Stomach (tissue), 8 donors: ENCODE data around the gene METTL17. TPM values are rescaled to one million over a fixed set of nuclear protein-coding genes. Genes with fewer than 3 reads are reported as not detected.

ENCODE experiments used
- polyA plus RNA-seq, 3 donors: library from polyadenylated mRNA; stranded (reverse); fragments of 200-250 nt; gene quantifications; one replicate each; pipeline ENCODE4 v1.2.3, GENCODE V29; 2013
- small RNA-seq, 4 donors: library from RNA; depleted of rRNA; stranded (forward); fragments of <200 nt; gene quantifications; one replicate each; pipeline ENCODE3, GENCODE V24; 2016
- total RNA-seq, 5 donors: library from RNA; depleted of rRNA; stranded (reverse); fragments of >200 nt; gene quantifications; one replicate each; pipeline versions ENCODE4 v1.1.0 to v1.2.3, GENCODE V29; 2014 to 2016
- donor health status: healthy with polysubstance abuse.
- donor health status: Bipolar disorder and iron deficiency.
- donor health status: healthy.

Gene METTL17
- total and polyA plus RNA-seq, 8 donors, result 31.8 to 304 (median 88.7) TPM

Small RNA genes within 50 kb of the gene (small RNA-seq; reads per million reads assigned to genes)
- gene RN7SL189P, result 0 reads per million in 4 donors

Other genes with a start within 250 kb of the METTL17 start
- not detected for gene EDDM3A, start 244.1 kb upstream of the METTL17 start, total RNA-seq
- under 1 TPM in 1 of 3 donors, not detected in 2; 0.38 TPM for gene EDDM3A, start 244.1 kb upstream of the METTL17 start, polyA plus RNA-seq
- gene EDDM3B, start 221.6 kb upstream of the METTL17 start, total RNA-seq, result not detected
- not detected for gene EDDM3B, start 221.6 kb upstream of the METTL17 start, polyA plus RNA-seq
- gene RNASE6, start 208.7 kb upstream of the METTL17 start, total RNA-seq, result 10 to 100 TPM in 1 of 5 donors, 1 to 10 TPM in 2, not detected in 2; 2.9 to 13.3 (median 8.4) TPM
- 1 to 10 TPM; 4.7 to 8.2 (median 5.0) TPM for gene RNASE6, start 208.7 kb upstream of the METTL17 start, polyA plus RNA-seq
- gene RNASE1, start 187.1 kb upstream of the METTL17 start, total RNA-seq, result 100 to 1,000 TPM in 4 of 5 donors, 10 to 100 TPM in 1; 51.6 to 604 (median 237) TPM
- gene RNASE1, start 187.1 kb upstream of the METTL17 start, polyA plus RNA-seq, result 100 to 1,000 TPM; 129 to 404 (median 237) TPM
- gene RNASE3, start 98.6 kb upstream of the METTL17 start, total RNA-seq, result 1 to 10 TPM in 2 of 5 donors, not detected in 3; 1.3 to 1.4 TPM
- not detected for gene RNASE3, start 98.6 kb upstream of the METTL17 start, polyA plus RNA-seq
- gene RNASE2, start 34.5 kb upstream of the METTL17 start, total RNA-seq, result not detected
- gene RNASE2, start 34.5 kb upstream of the METTL17 start, polyA plus RNA-seq, result 1 to 10 TPM in 2 of 3 donors, under 1 TPM in 1; 1.00 to 1.3 (median 1.2) TPM
- gene SLC39A2, start 9.3 kb downstream of the METTL17 start, total RNA-seq, result not detected
- gene SLC39A2, start 9.3 kb downstream of the METTL17 start, polyA plus RNA-seq, result 1 to 10 TPM in 1 of 3 donors, not detected in 2; 3.8 TPM
- 100 to 1,000 TPM in 3 of 5 donors, 10 to 100 TPM in 2; 61.3 to 418 (median 115) TPM for gene NDRG2, start 35.1 kb downstream of the METTL17 start, total RNA-seq
- gene NDRG2, start 35.1 kb downstream of the METTL17 start, polyA plus RNA-seq, result 100 to 1,000 TPM in 1 of 3 donors, 10 to 100 TPM in 2; 92.1 to 194 (median 99.1) TPM
- not detected for gene TPPP2, start 40.2 kb downstream of the METTL17 start, total RNA-seq
- gene TPPP2, start 40.2 kb downstream of the METTL17 start, polyA plus RNA-seq, result under 1 TPM in 1 of 3 donors, not detected in 2; 0.62 TPM
- gene RNASE13, start 44.8 kb downstream of the METTL17 start, total RNA-seq, result under 1 TPM in 1 of 5 donors, not detected in 4; 0.18 TPM
- not detected for gene RNASE13, start 44.8 kb downstream of the METTL17 start, polyA plus RNA-seq
- gene RNASE7, start 52.4 kb downstream of the METTL17 start, total RNA-seq, result 1 to 10 TPM in 1 of 5 donors, not detected in 4; 2.6 TPM
- gene RNASE7, start 52.4 kb downstream of the METTL17 start, polyA plus RNA-seq, result under 1 TPM in 1 of 3 donors, not detected in 2; 0.58 TPM
- gene RNASE8, start 67.8 kb downstream of the METTL17 start, total RNA-seq, result not detected
- gene RNASE8, start 67.8 kb downstream of the METTL17 start, polyA plus RNA-seq, result not detected
- 100 to 1,000 TPM in 1 of 5 donors, 10 to 100 TPM in 4; 31.9 to 171 (median 36.7) TPM for gene ARHGEF40, start 80.3 kb downstream of the METTL17 start, total RNA-seq
- gene ARHGEF40, start 80.3 kb downstream of the METTL17 start, polyA plus RNA-seq, result 10 to 100 TPM; 11.0 to 18.9 (median 18.5) TPM
- gene ZNF219, start 108.7 kb downstream of the METTL17 start, total RNA-seq, result 100 to 1,000 TPM in 1 of 5 donors, 10 to 100 TPM in 4; 11.4 to 240 (median 27.8) TPM
- 10 to 100 TPM; 15.4 to 28.4 (median 22.6) TPM for gene ZNF219, start 108.7 kb downstream of the METTL17 start, polyA plus RNA-seq
- 1 to 10 TPM in 2 of 5 donors, under 1 TPM in 1, not detected in 2; 0.43 to 8.1 (median 1.1) TPM for gene TMEM253, start 111.1 kb downstream of the METTL17 start, total RNA-seq
- 1 to 10 TPM in 2 of 3 donors, under 1 TPM in 1; 0.56 to 1.7 (median 1.1) TPM for gene TMEM253, start 111.1 kb downstream of the METTL17 start, polyA plus RNA-seq
- gene OR5AU1, start 166.1 kb downstream of the METTL17 start, total RNA-seq, result under 1 TPM in 1 of 5 donors, not detected in 4; under 0.01 TPM
- gene OR5AU1, start 166.1 kb downstream of the METTL17 start, polyA plus RNA-seq, result not detected